Thyroid gland (tissue), 4 donors: Measurements from ENCODE around the gene CRABP2. TPM values are rescaled to one million over a fixed set of nuclear protein-coding genes. Genes with fewer than 3 reads are reported as not detected.

Experiments
- DNase-seq, 2 donors: peaks; one replicate each; pipeline ENCODE4 v3.0.0-alpha.2; 2019
- H3K27ac ChIP-seq, 3 donors: fragments of 200-600 bp; sonication (generic); 1 replicate in 2 of 3; 2 replicates in 1 of 3; pipeline ENCODE4 v1.5.1; 2016 to 2019; ENCODE audit warnings: mild to moderate bottlenecking in 1 of 3, moderate library complexity in 1 of 3
- H3K27me3 ChIP-seq: fragments of 200-600 bp; sonication (generic); one replicate; pipeline ENCODE4 v1.5.1; 2019
- H3K36me3 ChIP-seq, 2 donors: fragments of 200-600 bp; sonication (generic); one replicate each; pipeline ENCODE4 v1.5.1; 2016 to 2019
- H3K4me1 ChIP-seq, 2 donors: fragments of 200-600 bp; sonication (generic); one replicate each; pipeline ENCODE4 v1.5.1; 2017 to 2019
- H3K4me3 ChIP-seq, 3 donors: fragments of 200-600 bp; sonication (generic); replicated peaks in 1 of 3; 1 replicate in 2 of 3; 2 replicates in 1 of 3; pipeline ENCODE4 v1.5.1; 2016; ENCODE audit warnings: mild to moderate bottlenecking in 1 of 3
- H3K9me3 ChIP-seq: fragments of 200-600 bp; sonication (generic); one replicate; pipeline ENCODE4 v1.5.1; 2017
- CTCF ChIP-seq, 6 experiments: fragments of 200-600 bp in 3 of 6; fragments of 450-650 bp in 3 of 6; sonication (generic) in 3 of 6; IDR thresholded peaks; one replicate each; pipeline ENCODE4 v1.5.1; 2016 to 2019; ENCODE audit warnings: antibody characterized with exemption in 6 of 6, mild to moderate bottlenecking in 2 of 6, inconsistent platforms in 1 of 6, moderate library complexity in 1 of 6
- POLR2A ChIP-seq, 2 donors: fragments of 450-650 bp; IDR thresholded peaks; one replicate each; pipeline ENCODE4 v1.6.1; 2017; ENCODE audit warnings: antibody characterized with exemption in 2 of 2, mild to moderate bottlenecking in 2 of 2, moderate library complexity in 1 of 2
- WGBS, 2 donors: methylation state at CpG; one replicate each; pipeline ENCODE4 v1.1.5; 2017; 5-methylcytosine and 5-hydroxymethylcytosine counted together
- intact Hi-C: fragments of 100-400 bp; cut with DNase I; formaldehyde crosslinking; loops from one replicate; pipeline ENCODE4 v1.15.1; 2023
- total RNA-seq, 4 donors: library from RNA; depleted of rRNA; stranded (reverse); fragments of >200 nt; gene quantifications; one replicate each; pipeline ENCODE4 v1.2.3, GENCODE V29; 2016

Gene CRABP2
- total RNA-seq, 4 donors from 2014 or later = 3.0 to 15.3 (median 4.5) TPM; not detected in 1

GRCh38 chr1:156704166-156704711 lies 1.1 kb downstream of the CRABP2 start:
- Histone ChIP-seq H3K9me3 (no peaks in the 10 kb centered on the region), H3K36me3 (no peaks in the 10 kb centered on the region), H3K27ac (peak overlapping the region in 1 of 3 donors; percentile 23), H3K27me3 (no peaks in the 10 kb centered on the region), H3K4me1 (peaks cover 33 to 43% of the 10 kb centered on the region in 2 donors), H3K4me3 (peak overlapping the region in 1 of 3 donors; percentile 34)
- intact Hi-C loops = no loop called here
- TF ChIP-seq POLR2A (IDR thresholded peaks at IDR 0.05) (no peak), CTCF (IDR thresholded peaks at IDR 0.05) (no peak)
- DNase-seq = no peak
- WGBS, 2 donors = 31% methylated on average over 7 to 8 of the region's 10 CpGs

- peak overlapping the region in 1 of 3 donors; percentile 43 for H3K27ac ChIP-seq
- TF ChIP-seq CTCF (IDR thresholded peaks at IDR 0.05) = no peak
- TF ChIP-seq POLR2A (IDR thresholded peaks at IDR 0.05) = no peak
Observed at GRCh38 chr1:156703741-156704140, 1.6 kb downstream of the CRABP2 start.

GRCh38 chr1:156703336-156703735 lies 2.0 kb downstream of the CRABP2 start:
- 38 to 39% methylated on average over 4 of the region's 4 CpGs for WGBS, 2 donors
- DNase-seq = peak; percentile 63 to 71
- no peaks in the 10 kb centered on the region for H3K27me3 ChIP-seq
- H3K27ac ChIP-seq = peak overlapping the region in 1 of 3 donors; percentile 43
- peaks cover 33 to 44% of the 10 kb centered on the region in 2 donors for H3K4me1 ChIP-seq
- intact Hi-C loops = no loop called here
- no peak overlapping the region for H3K4me3 ChIP-seq
- no peaks in the 10 kb centered on the region for H3K36me3 ChIP-seq
- no peaks in the 10 kb centered on the region for H3K9me3 ChIP-seq
- TF ChIP-seq POLR2A (IDR thresholded peaks at IDR 0.05) (no peak), CTCF (IDR thresholded peaks at IDR 0.05) (no peak)

More at GRCh38 chr1:156703741-156704140, 1.6 kb downstream of the CRABP2 start:
- DNase-seq = peak in 1 of 2 donors; percentile 19
- 15 to 29% methylated on average over 1 to 3 of the region's 4 CpGs for WGBS, 2 donors
- intact Hi-C loops = no loop called here
- Histone ChIP-seq H3K4me1 (peaks cover 33 to 43% of the 10 kb centered on the region in 2 donors), H3K27me3 (no peaks in the 10 kb centered on the region), H3K4me3 (no peak overlapping the region), H3K9me3 (no peaks in the 10 kb centered on the region), H3K36me3 (no peaks in the 10 kb centered on the region)

- Histone ChIP-seq H3K9me3 (no peaks in the 10 kb centered on the region), H3K4me3 (no peak overlapping the region), H3K36me3 (no peaks in the 10 kb centered on the region), H3K4me1 (peaks cover 43 to 48% of the 10 kb centered on the region in 2 donors), H3K27me3 (no peaks in the 10 kb centered on the region), H3K27ac (no peak overlapping the region)
- intact Hi-C loops = no loop called here
- TF ChIP-seq CTCF (IDR thresholded peaks at IDR 0.05) (no peak), POLR2A (IDR thresholded peaks at IDR 0.05) (no peak)
- WGBS, 2 donors = 83% methylated on average over 8 of the region's 8 CpGs
- DNase-seq = no peak
Observed at GRCh38 chr1:156700736-156701531, 4.4 kb downstream of the CRABP2 start.

- H3K36me3 ChIP-seq = no peaks in the 10 kb centered on the region
- WGBS, 2 donors = 64 to 77% methylated on average over 1 of the region's 1 CpG
- H3K4me1 ChIP-seq = peaks cover 24 to 31% of the 10 kb centered on the region in 2 donors
- intact Hi-C loops = no loop called here
- TF ChIP-seq CTCF (IDR thresholded peaks at IDR 0.05) (no peak), POLR2A (IDR thresholded peaks at IDR 0.05) (no peak)
- no peak overlapping the region for H3K4me3 ChIP-seq
- no peak overlapping the region for H3K27ac ChIP-seq
- H3K27me3 ChIP-seq = no peaks in the 10 kb centered on the region
- H3K9me3 ChIP-seq = no peaks in the 10 kb centered on the region
- DNase-seq = no peak
Observed at GRCh38 chr1:156698995-156699394, 6.4 kb downstream of the CRABP2 start.
